SW 1271 (cell line): ENCODE data around the gene ROPN1B.

ENCODE experiments used
- DNase-seq, 2 experiments: peaks; one replicate each; lab custom pipeline; 2025; lab: John Stamatoyannopoulos, UW

ROPN1B gene

GRCh38 chr3:126004692-126005091, 35.7 kb downstream of the ROPN1B start:
- no peak for DNase-seq

- no peak for DNase-seq
These were observed 37.0 kb downstream of the ROPN1B start for GRCh38 chr3:126005951-126006350.

GRCh38 chr3:126008219-126008618, 39.2 kb downstream of the ROPN1B start:
- DNase-seq, result no peak

- DNase-seq, result no peak
These were observed 40.2 kb downstream of the ROPN1B start for GRCh38 chr3:126009181-126009580.

GRCh38 chr3:126013751-126014156, 44.8 kb downstream of the ROPN1B start:
- no peak for DNase-seq

GRCh38 chr3:126014252-126014651, 45.3 kb downstream of the ROPN1B start:
- DNase-seq, result no peak

- DNase-seq, result no peak
These were observed 46.1 kb downstream of the ROPN1B start for GRCh38 chr3:126015075-126015474.

- no peak for DNase-seq
These were observed 47.6 kb downstream of the ROPN1B start for GRCh38 chr3:126016616-126017015.

GRCh38 chr3:126017362-126017761, 48.4 kb downstream of the ROPN1B start:
- no peak for DNase-seq

- DNase-seq, result no peak
These were observed 49.6 kb downstream of the ROPN1B start for GRCh38 chr3:126018545-126018944.

GRCh38 chr3:126018995-126019394, 50.0 kb downstream of the ROPN1B start:
- DNase-seq, result no peak

GRCh38 chr3:126019683-126020082, 50.7 kb downstream of the ROPN1B start:
- no peak for DNase-seq

- no peak for DNase-seq
These were observed 52.2 kb downstream of the ROPN1B start for GRCh38 chr3:126021224-126021623.

GRCh38 chr3:126021702-126022101, 52.7 kb downstream of the ROPN1B start:
- no peak for DNase-seq

GRCh38 chr3:126022741-126023359, 53.9 kb downstream of the ROPN1B start:
- no peak for DNase-seq

- DNase-seq, result no peak
These were observed 54.4 kb downstream of the ROPN1B start for GRCh38 chr3:126023390-126023789.

- DNase-seq, result no peak
These were observed 55.3 kb downstream of the ROPN1B start for GRCh38 chr3:126024049-126024854.

GRCh38 chr3:126025116-126025729, 56.2 kb downstream of the ROPN1B start:
- DNase-seq, result no peak

- DNase-seq, result no peak
These were observed 56.9 kb downstream of the ROPN1B start for GRCh38 chr3:126025862-126026261.

- no peak for DNase-seq
These were observed 57.3 kb downstream of the ROPN1B start for GRCh38 chr3:126026277-126026751.

- no peak for DNase-seq
These were observed 57.8 kb downstream of the ROPN1B start for GRCh38 chr3:126026761-126027160.

- no peak for DNase-seq
These were observed 59.1 kb downstream of the ROPN1B start for GRCh38 chr3:126028096-126028495.

- no peak for DNase-seq
These were observed 60.3 kb downstream of the ROPN1B start for GRCh38 chr3:126029241-126029640.
